Astrocyte of the spinal cord (primary cell): ENCODE data around the gene CFAP20DC.
"Not testable (repeated sequence)": the region's sequence is repeated elsewhere in the genome, so short reads cannot be mapped to it uniquely, and the experiment has no call there.

Experiments used
- DNase-seq: peaks from one replicate; pipeline ENCODE4 v3.0.0; 2011; ENCODE audit warnings: low read depth, low spot score
- H3K4me3 ChIP-seq: 2 replicates; pipeline ENCODE4 v1.5.1; 2011; ENCODE audit warnings: low read depth, mild to moderate bottlenecking, low read length, moderate library complexity
- CTCF ChIP-seq: IDR thresholded peaks from 2 replicates; pipeline ENCODE4 v1.5.1; 2012; ENCODE audit warnings: low read depth, mild to moderate bottlenecking, low read length, inconsistent platforms
- in situ Hi-C: cut with HindIII; loops from 2 replicates; pipeline ENCODE4 v1.10.0; 2017; ENCODE audit warnings: low sequenced_read_pairs

The CFAP20DC gene

GRCh38 chr3:58704745-58705144, 345.1 kb downstream of the CFAP20DC start:
- DNase-seq, result no peak
- TF ChIP-seq CTCF, result no peak
- in situ Hi-C loops, result no loop called here
- no peak overlapping the region for H3K4me3 ChIP-seq

GRCh38 chr3:58704304-58704703, 345.5 kb downstream of the CFAP20DC start:
- DNase-seq, H3K4me3 ChIP-seq, in situ Hi-C loops: not testable (repeated sequence)

- no peak overlapping the region for H3K4me3 ChIP-seq
- in situ Hi-C loops, result no loop called here
- no peak for DNase-seq
- TF ChIP-seq CTCF, result no peak
These were observed 351.6 kb downstream of the CFAP20DC start for GRCh38 chr3:58698246-58698645.

GRCh38 chr3:58697561-58697960, 352.3 kb downstream of the CFAP20DC start:
- no peak overlapping the region for H3K4me3 ChIP-seq
- in situ Hi-C loops, result no loop called here
- TF ChIP-seq CTCF, result no peak
- no peak for DNase-seq

GRCh38 chr3:58696813-58697212, 353.0 kb downstream of the CFAP20DC start:
- in situ Hi-C loops, H3K4me3 ChIP-seq, DNase-seq: not testable (repeated sequence)

GRCh38 chr3:58696093-58696492, 353.7 kb downstream of the CFAP20DC start:
- DNase-seq, result no peak
- no peak for TF ChIP-seq CTCF
- H3K4me3 ChIP-seq, result no peak overlapping the region
- in situ Hi-C loops, result no loop called here

- H3K4me3 ChIP-seq, DNase-seq, in situ Hi-C loops: not testable (repeated sequence)
These were observed 354.5 kb downstream of the CFAP20DC start for GRCh38 chr3:58695284-58695683.

- no peak for DNase-seq
- TF ChIP-seq CTCF, result no peak
- no peak overlapping the region for H3K4me3 ChIP-seq
- in situ Hi-C loops, result no loop called here
These were observed 355.6 kb downstream of the CFAP20DC start for GRCh38 chr3:58693940-58694850.
